Osteocyte (in vitro differentiated cells): ENCODE data around the gene AKNA. TPM values are rescaled to one million over a fixed set of nuclear protein-coding genes. Genes with fewer than 3 reads are reported as not detected.
"Not testable (repeated sequence)": the region's sequence is repeated elsewhere in the genome, so short reads cannot be mapped to it uniquely, and the experiment has no call there.

Experiments used
- DNase-seq: peaks from one replicate; pipeline ENCODE4 v3.0.0; 2021; ENCODE audit warnings: mixed read lengths; ENCODE audit not compliant: unreplicated experiment; ENCODE audit errors: extremely low spot score
- H3K27ac Mint-ChIP-seq: one replicate; pipeline ENCODE4 v1.8.0; 2021; ENCODE audit warnings: mild to moderate bottlenecking, mixed read lengths; ENCODE audit not compliant: unreplicated experiment
- H3K27me3 Mint-ChIP-seq: one replicate; pipeline ENCODE4 v1.8.0; 2021; ENCODE audit warnings: mixed read lengths; ENCODE audit not compliant: unreplicated experiment
- H3K36me3 Mint-ChIP-seq: one replicate; pipeline ENCODE4 v1.8.0; 2021; ENCODE audit warnings: mixed read lengths; ENCODE audit not compliant: unreplicated experiment
- H3K4me1 Mint-ChIP-seq: one replicate; pipeline ENCODE4 v1.8.0; 2021; ENCODE audit warnings: mixed read lengths; ENCODE audit not compliant: unreplicated experiment
- H3K4me3 Mint-ChIP-seq: one replicate; pipeline ENCODE4 v1.8.0; 2021; ENCODE audit warnings: mild to moderate bottlenecking, moderate library complexity, mixed read lengths; ENCODE audit not compliant: unreplicated experiment
- H3K9me3 Mint-ChIP-seq: one replicate; pipeline ENCODE4 v1.8.0; 2021; ENCODE audit warnings: mixed read lengths; ENCODE audit not compliant: unreplicated experiment
- total RNA-seq: library from RNA; stranded (reverse); gene quantifications from 2 replicates; pipeline ENCODE4 v1.2.1, GENCODE V29; 2021
- TF ChIP-seq, protein P1 (sequence below): fragments of 200-600 bp; sonication (generic); IDR thresholded peaks from 2 replicates; pipeline ENCODE4 v1.5.0; 2021; ENCODE audit warnings: antibody characterized with exemption, mild to moderate bottlenecking, moderate library complexity

Gene AKNA
- total RNA-seq, 1 donor from 2014 or later = 36.0 TPM

DNA sequence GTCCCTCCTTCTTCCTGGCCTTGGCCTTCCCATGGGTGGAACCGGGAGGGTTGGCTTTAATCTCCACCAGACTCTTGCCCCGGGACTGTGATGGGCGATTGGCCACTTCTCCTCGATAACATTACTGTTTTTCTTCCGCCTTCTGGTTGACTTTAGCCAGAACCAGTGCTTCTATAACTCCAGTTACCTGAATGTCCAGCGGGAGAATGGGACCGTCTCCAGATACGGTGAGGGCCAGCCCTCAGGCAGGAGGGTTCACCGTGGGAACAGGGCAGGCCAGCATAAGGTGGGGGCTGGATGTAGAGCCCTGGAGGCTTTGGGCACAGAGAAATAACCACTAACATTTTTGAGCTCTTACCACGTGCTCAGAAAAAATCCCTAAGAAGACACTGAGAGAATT lies 57.1 kb downstream of the AKNA start:
- TF ChIP-seq, protein P1, sequence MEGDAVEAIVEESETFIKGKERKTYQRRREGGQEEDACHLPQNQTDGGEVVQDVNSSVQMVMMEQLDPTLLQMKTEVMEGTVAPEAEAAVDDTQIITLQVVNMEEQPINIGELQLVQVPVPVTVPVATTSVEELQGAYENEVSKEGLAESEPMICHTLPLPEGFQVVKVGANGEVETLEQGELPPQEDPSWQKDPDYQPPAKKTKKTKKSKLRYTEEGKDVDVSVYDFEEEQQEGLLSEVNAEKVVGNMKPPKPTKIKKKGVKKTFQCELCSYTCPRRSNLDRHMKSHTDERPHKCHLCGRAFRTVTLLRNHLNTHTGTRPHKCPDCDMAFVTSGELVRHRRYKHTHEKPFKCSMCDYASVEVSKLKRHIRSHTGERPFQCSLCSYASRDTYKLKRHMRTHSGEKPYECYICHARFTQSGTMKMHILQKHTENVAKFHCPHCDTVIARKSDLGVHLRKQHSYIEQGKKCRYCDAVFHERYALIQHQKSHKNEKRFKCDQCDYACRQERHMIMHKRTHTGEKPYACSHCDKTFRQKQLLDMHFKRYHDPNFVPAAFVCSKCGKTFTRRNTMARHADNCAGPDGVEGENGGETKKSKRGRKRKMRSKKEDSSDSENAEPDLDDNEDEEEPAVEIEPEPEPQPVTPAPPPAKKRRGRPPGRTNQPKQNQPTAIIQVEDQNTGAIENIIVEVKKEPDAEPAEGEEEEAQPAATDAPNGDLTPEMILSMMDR = no peak
- Mint-ChIP-seq H3K4me1 (no peaks in the 10 kb centered on the region), H3K27ac (no peak overlapping the region), H3K9me3 (no peaks in the 10 kb centered on the region), H3K4me3 (no peak overlapping the region), H3K27me3 (no peaks in the 10 kb centered on the region), H3K36me3 (peaks cover 3% of the 10 kb centered on the region)
- no peak for DNase-seq

DNA sequence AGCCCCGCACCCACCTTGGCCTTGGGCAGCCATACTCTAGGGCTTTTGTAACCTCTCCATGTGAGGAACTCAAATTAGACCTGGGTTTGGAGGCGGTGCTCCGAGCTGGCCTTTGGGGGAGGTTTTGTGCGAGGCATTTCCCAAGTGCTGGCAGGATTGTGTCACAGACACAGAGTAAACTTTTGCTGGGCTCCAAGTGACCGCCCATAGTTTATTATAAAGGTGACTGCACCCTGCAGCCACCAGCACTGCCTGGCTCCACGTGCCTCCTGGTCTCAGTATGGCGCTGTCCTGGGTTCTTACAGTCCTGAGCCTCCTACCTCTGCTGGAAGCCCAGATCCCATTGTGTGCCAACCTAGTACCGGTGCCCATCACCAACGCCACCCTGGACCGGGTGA lies 58.2 kb downstream of the AKNA start, which contains the start of gene ORM2:
TSS of gene ORM2 (plus strand) at position 245 of the 398 bp plus-strand sequence. CDS start at position 281, 36 bp downstream.
- H3K4me3 Mint-ChIP-seq, H3K9me3 Mint-ChIP-seq, H3K4me1 Mint-ChIP-seq, DNase-seq, H3K27me3 Mint-ChIP-seq, H3K36me3 Mint-ChIP-seq, H3K27ac Mint-ChIP-seq: not testable (repeated sequence)

DNA sequence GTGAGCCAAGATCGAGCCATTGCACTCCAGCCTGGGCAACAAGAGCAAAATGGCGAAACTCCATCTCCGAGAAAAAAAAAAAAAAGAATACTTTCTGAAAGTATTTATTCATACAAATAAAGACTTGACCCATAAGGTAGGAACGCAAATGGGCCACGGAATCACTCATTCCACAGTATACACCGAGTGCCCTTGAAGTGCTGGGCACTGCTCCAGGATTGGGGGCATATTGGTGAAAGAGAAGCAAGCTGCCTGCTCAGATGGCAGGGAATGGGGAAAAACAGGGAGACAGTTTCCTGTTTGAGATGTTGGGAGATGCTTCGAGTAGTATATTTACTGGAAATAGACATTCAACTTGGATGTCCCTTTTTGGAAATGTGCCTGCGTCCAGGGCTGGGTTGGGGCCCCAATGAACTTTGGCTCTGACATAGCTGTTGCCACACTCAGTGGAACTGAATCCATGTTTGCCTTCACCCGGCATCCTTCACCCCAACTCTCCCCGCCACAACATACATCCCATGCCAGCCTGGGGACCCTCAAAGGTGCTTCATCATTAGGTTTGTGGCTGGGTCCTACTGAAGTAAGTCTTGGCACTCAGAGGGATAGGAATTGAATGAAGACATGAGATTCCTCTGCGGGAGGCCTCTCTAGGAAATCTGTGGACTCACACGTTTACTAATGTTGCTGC lies 58.7 kb downstream of the AKNA start:
- H3K4me1 Mint-ChIP-seq, H3K9me3 Mint-ChIP-seq, H3K4me3 Mint-ChIP-seq, H3K27ac Mint-ChIP-seq, H3K36me3 Mint-ChIP-seq, H3K27me3 Mint-ChIP-seq: not testable (repeated sequence)
- peak; percentile 90 for DNase-seq

DNA sequence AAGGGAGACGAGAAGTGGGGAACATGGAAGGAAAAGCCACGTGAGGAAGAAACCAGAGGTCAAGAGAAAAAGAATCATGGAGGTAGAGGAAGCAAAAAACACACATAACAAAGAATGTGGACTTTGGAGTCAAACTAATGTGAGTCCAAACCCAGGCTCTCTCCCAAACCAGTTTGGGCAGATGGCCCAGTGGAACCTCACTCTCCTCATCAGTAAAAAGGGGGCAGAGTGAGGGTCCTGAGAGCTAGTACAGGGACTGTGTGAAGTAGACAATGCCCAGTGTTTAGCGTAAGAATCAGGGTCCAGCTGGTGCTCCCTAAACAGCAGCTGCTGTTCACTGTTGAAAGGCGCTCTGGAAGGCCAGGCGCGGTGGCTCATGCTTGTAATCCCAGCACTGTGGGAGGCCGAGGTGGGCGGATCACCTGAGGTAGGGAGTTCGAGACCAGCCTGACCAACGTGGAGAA lies 59.4 kb downstream of the AKNA start:
- H3K36me3 Mint-ChIP-seq, H3K4me3 Mint-ChIP-seq, H3K27me3 Mint-ChIP-seq, H3K4me1 Mint-ChIP-seq, H3K9me3 Mint-ChIP-seq, H3K27ac Mint-ChIP-seq: not testable (repeated sequence)
- DNase-seq = peak; percentile 88

DNA sequence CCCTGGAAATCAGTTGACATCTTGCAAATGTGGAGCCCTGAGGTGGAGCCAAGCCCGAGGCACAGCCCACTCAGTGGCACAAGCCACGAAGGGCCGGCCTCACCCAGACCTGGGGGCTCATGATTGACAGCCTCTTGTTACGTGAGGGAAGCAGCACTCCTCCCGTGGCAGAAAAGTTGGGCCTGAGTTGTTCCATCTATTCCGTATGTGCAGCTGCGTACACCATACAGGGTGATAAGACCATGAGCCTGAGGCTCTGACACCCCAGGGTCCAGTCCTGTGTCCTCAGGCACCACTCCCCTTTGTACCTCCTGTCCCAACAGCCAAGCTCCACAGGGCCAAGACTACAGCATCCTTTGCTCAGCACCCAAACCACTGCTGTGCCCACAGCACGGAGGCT lies 60.0 kb downstream of the AKNA start:
- no peaks in the 10 kb centered on the region for H3K4me1 Mint-ChIP-seq
- no peak overlapping the region for H3K4me3 Mint-ChIP-seq
- H3K36me3 Mint-ChIP-seq = no peaks in the 10 kb centered on the region
- H3K27me3 Mint-ChIP-seq = no peaks in the 10 kb centered on the region
- DNase-seq = peak; percentile 92
- TF ChIP-seq, protein P1 = no peak
- H3K9me3 Mint-ChIP-seq = no peaks in the 10 kb centered on the region
- no peak overlapping the region for H3K27ac Mint-ChIP-seq

DNA sequence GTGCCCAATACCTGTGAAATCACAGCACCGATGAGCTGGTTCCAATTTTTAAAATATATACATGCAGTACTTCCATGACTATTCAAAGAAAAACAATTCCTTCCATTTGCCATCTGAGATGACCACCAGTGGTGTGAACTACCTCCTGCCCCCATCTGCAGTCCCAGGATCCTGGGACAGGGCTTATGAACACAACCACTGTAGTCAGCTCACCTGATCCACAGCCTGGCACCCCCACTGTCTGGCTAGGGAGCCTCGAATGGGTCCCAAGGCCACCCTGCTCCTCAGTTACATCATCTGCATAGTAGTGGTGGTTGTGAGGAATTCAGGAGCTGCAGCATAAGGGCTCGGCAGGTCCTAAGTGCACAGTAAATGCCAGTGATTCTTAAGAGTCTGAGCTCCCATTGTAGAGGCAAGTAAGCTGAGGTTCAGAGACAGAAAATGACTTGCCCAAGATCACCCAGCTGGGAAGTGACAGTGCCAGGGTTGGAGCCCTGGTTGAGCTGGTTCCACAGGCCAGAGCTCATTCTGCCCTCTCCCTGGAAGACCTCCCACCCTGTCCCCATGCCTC lies 62.0 kb downstream of the AKNA start:
- H3K4me3 Mint-ChIP-seq, H3K4me1 Mint-ChIP-seq, H3K27me3 Mint-ChIP-seq, H3K9me3 Mint-ChIP-seq, H3K36me3 Mint-ChIP-seq, H3K27ac Mint-ChIP-seq: not testable (repeated sequence)
- peak; percentile 90 for DNase-seq

DNA sequence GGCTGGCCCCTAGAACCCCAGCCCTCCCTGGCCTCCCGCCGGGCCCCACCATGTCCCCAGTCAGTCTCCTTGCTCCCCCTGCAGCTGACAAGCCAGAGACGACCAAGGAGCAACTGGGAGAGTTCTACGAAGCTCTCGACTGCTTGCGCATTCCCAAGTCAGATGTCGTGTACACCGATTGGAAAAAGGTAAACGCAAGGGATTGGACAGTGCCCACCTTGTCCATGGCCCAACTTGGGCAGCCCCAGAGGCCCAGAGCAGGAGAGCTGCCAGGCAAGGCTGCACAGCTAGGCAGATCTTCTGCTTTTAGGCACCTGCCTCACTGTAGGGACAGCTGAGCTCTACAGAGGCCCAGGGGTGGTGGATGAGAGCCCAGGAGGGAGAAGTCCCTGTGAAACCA lies 62.8 kb downstream of the AKNA start:
- not testable (repeated sequence) for H3K4me1 Mint-ChIP-seq, H3K27me3 Mint-ChIP-seq, H3K27ac Mint-ChIP-seq, H3K36me3 Mint-ChIP-seq, H3K9me3 Mint-ChIP-seq, H3K4me3 Mint-ChIP-seq
- peak; percentile 90 for DNase-seq
